ENCODE measurements around the gene LPGAT1. TPM values are rescaled to one million over a fixed set of nuclear protein-coding genes. Genes with fewer than 3 reads are reported as not detected.

The LPGAT1 gene
- total RNA-seq, 4 donors from 2014 or later, result 26.7 to 41.4 (median 38.1) TPM

DNA sequence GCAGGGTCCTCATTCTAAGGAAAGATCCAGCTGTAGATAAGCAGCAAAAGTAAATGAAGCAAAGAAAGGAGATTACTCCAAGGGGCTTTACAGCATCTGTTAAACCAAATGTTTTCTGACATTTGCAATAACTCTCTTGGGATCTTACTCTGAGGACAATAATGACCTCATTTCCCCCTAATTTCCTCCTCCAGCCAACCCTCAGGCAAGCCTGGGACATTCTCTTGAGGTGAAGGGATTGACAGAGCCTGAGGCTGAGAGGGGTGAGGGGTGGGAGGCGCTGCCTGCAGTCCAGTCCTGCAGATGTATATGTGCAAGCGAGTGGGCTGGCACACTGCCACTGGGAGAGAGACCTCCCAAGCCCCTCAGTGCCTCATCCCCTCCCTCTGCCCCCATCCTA, 114.6 kb downstream of the LPGAT1 start:
- no peak for DNase-seq (ENCODE audit: low spot score in 2 of 2)
- 30 to 36% methylated on average over 2 of the region's 2 CpGs for WGBS, 2 donors
- Histone ChIP-seq H3K27me3 (no peaks in the 10 kb centered on the region), H3K36me3 (no peaks in the 10 kb centered on the region), H3K4me3 (no peak overlapping the region), H3K4me1 (no peaks in the 10 kb centered on the region), H3K9me3 (no peaks in the 10 kb centered on the region), H3K27ac (no peak overlapping the region)
- TF ChIP-seq, protein P1, sequence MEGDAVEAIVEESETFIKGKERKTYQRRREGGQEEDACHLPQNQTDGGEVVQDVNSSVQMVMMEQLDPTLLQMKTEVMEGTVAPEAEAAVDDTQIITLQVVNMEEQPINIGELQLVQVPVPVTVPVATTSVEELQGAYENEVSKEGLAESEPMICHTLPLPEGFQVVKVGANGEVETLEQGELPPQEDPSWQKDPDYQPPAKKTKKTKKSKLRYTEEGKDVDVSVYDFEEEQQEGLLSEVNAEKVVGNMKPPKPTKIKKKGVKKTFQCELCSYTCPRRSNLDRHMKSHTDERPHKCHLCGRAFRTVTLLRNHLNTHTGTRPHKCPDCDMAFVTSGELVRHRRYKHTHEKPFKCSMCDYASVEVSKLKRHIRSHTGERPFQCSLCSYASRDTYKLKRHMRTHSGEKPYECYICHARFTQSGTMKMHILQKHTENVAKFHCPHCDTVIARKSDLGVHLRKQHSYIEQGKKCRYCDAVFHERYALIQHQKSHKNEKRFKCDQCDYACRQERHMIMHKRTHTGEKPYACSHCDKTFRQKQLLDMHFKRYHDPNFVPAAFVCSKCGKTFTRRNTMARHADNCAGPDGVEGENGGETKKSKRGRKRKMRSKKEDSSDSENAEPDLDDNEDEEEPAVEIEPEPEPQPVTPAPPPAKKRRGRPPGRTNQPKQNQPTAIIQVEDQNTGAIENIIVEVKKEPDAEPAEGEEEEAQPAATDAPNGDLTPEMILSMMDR (IDR thresholded peaks at IDR 0.05), result no peak
- TF ChIP-seq EP300 (IDR thresholded peaks at IDR 0.05) (no peak), POLR2A (IDR thresholded peaks at IDR 0.05) (no peak)

DNA sequence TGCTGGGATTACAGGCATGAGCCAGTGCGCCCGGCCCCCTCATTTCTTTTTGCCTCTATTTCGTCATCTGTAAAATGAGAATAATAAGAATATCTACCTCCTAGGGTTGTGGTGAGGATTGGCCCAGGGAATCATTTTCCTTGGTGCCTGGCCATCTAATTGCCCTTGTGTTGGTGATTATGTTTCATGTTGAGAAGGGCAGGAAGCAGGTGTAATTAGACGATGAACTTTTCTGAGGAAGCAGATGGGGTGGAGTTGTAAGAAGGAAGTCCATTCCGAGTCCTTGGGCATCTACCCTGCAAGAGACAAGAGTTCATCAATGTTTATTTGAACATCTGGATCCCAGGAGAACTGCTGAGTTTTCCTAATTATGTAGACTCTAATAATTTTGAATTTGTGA, 116.4 kb downstream of the LPGAT1 start:
- H3K27me3 ChIP-seq, result no peaks in the 10 kb centered on the region
- H3K4me1 ChIP-seq, result no peaks in the 10 kb centered on the region
- WGBS, 2 donors, result 78 to 83% methylated on average over 5 of the region's 5 CpGs
- H3K36me3 ChIP-seq, result no peaks in the 10 kb centered on the region
- no peak for DNase-seq (ENCODE audit: low spot score in 2 of 2)
- no peaks in the 10 kb centered on the region for H3K9me3 ChIP-seq
- H3K27ac ChIP-seq, result no peak overlapping the region
- TF ChIP-seq, protein P1 (IDR thresholded peaks at IDR 0.05), result no peak
- TF ChIP-seq EP300 (IDR thresholded peaks at IDR 0.05) (no peak), POLR2A (IDR thresholded peaks at IDR 0.05) (no peak)
- H3K4me3 ChIP-seq, result no peak overlapping the region

DNA sequence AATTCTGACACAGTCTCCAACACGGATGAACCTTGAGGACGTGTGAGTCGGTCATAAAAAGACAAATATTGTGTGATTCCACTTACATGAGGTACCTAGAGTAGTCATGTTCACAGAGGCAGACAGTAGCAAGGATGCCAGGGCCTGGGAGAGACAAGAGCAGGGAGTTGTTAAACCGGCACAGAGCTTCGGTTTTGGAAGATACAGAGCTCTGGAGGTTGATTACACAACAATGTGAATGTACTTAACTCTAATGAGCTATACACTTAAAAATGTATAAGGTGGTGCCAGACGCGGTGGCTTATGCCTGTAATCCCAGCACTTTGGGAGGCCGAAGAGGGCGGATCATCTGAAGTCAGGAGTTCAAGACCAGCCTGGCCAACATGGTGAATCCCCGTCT, 117.3 kb downstream of the LPGAT1 start:
- H3K27ac ChIP-seq, result no peak overlapping the region
- TF ChIP-seq EP300 (IDR thresholded peaks at IDR 0.05), result no peak
- TF ChIP-seq, protein P1 (IDR thresholded peaks at IDR 0.05), result no peak
- no peak for TF ChIP-seq POLR2A (IDR thresholded peaks at IDR 0.05)
- no peaks in the 10 kb centered on the region for H3K27me3 ChIP-seq
- H3K4me3 ChIP-seq, result no peak overlapping the region
- no peaks in the 10 kb centered on the region for H3K36me3 ChIP-seq
- H3K9me3 ChIP-seq, result no peaks in the 10 kb centered on the region
- H3K4me1 ChIP-seq, result no peaks in the 10 kb centered on the region
- 87% methylated on average over 10 of the region's 10 CpGs for WGBS, 2 donors
- no peak for DNase-seq (ENCODE audit: low spot score in 2 of 2)

DNA sequence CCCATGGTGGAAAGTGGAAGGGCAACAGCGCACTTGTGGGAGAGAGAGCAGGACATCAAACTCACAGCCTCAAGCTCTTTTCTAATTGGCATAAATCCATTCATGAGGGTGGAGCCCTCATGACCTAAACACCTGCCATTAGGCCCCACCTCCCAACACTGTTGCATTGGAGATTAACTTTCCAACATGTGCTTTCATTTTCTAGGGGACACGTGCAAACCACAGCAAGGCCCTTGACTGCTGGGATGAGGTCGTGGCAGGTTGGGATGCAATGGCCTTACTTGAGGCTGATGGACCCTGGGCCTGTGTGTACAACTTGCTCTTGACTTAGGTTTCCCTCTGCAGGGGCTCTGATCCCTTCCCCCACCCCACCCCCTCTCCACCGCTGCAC, 119.3 kb downstream of the LPGAT1 start:
- no peak for DNase-seq (ENCODE audit: low spot score in 2 of 2)
- Histone ChIP-seq H3K4me3 (no peak overlapping the region), H3K27me3 (no peaks in the 10 kb centered on the region), H3K4me1 (no peaks in the 10 kb centered on the region), H3K36me3 (no peaks in the 10 kb centered on the region), H3K27ac (no peak overlapping the region), H3K9me3 (no peaks in the 10 kb centered on the region)
- WGBS, 2 donors, result 79 to 91% methylated on average over 4 of the region's 4 CpGs
- TF ChIP-seq EP300 (IDR thresholded peaks at IDR 0.05) (no peak), POLR2A (IDR thresholded peaks at IDR 0.05) (no peak)
- TF ChIP-seq, protein P1 (IDR thresholded peaks at IDR 0.05), result no peak

DNA sequence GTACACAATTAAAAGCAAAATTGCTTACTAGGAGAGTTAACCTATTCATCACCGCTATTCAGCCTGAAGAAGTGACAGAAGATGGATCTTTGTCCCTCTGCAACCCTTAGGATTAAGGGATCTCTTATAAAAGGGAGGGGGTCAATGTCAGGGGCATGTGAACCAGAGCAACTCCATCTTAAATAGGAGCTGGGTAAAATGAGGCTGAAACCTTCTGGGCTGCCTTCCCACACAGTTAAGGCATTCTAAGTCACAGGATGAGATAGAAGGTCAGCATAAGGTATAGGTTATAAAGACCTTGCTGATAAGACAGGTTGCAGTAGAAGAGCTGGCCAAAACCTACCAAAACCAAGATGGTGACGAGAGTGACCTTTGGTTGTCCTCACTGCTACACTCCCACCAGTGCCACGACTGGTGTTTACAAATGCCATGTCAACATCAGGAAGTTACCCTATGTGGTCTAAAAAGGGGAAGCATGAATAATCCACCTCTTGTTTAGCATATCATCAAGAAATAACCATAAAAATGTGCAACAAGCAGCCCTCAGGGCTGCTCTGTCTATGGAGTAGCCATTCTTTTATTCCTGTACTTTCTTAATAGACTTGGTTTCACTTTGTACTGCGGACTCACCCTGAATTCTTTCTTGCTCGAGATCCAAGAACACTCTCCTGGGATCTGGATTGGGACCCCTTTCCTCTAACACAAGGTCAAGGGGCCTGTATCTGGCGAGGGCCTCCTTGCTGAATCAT, 119.8 kb downstream of the LPGAT1 start:
- TF ChIP-seq POLR2A (IDR thresholded peaks at IDR 0.05) (no peak), EP300 (IDR thresholded peaks at IDR 0.05) (no peak)
- TF ChIP-seq, protein P1 (IDR thresholded peaks at IDR 0.05), result no peak
- 85 to 88% methylated on average over 6 of the region's 6 CpGs for WGBS, 2 donors
- Histone ChIP-seq H3K27me3 (no peaks in the 10 kb centered on the region), H3K4me1 (no peaks in the 10 kb centered on the region), H3K36me3 (no peaks in the 10 kb centered on the region), H3K27ac (no peak overlapping the region), H3K9me3 (no peaks in the 10 kb centered on the region), H3K4me3 (no peak overlapping the region)
- no peak for DNase-seq (ENCODE audit: low spot score in 2 of 2)
